Neural cell (in vitro differentiated cells): ENCODE results near the gene WDR82. TPM values are rescaled to one million over a fixed set of nuclear protein-coding genes. Genes with fewer than 3 reads are reported as not detected.

Experiments used
- H2AFZ ChIP-seq: fragments of 200-600, 300-800 bp; sonication (generic), shearing (Covaris generic); 2 replicates; pipeline ENCODE4 v1.6.0; 2014; ENCODE audit warnings: low read depth, mild to moderate bottlenecking, antibody characterized with exemption, low read length, moderate library complexity
- H3F3A ChIP-seq: fragments of 200-600 bp; shearing (Covaris generic); 2 replicates; pipeline ENCODE4 v1.6.1; 2016; ENCODE audit warnings: mild to moderate bottlenecking, moderate library complexity, mixed read lengths, antibody characterized with exemption, low read length; ENCODE audit not compliant: insufficient read depth, poor library complexity, severe bottlenecking
- H3K27ac ChIP-seq: fragments of 200-600, 300-800 bp; sonication (generic), shearing (Covaris generic); 2 replicates; pipeline ENCODE4 v1.5.1; 2014; ENCODE audit warnings: mild to moderate bottlenecking, low read length, moderate library complexity
- H3K27me3 ChIP-seq: fragments of 300-800, 200-600 bp; sonication (generic), shearing (Covaris generic); 2 replicates; pipeline ENCODE4 v1.6.0; 2014; ENCODE audit warnings: mild to moderate bottlenecking, low read depth, low read length, moderate library complexity; ENCODE audit not compliant: insufficient read depth
- H3K36me3 ChIP-seq: fragments of 300-800, 200-600 bp; sonication (generic), shearing (Covaris generic); 2 replicates; pipeline ENCODE4 v1.5.1; 2014; ENCODE audit warnings: mild to moderate bottlenecking, antibody characterized with exemption, low read length, moderate library complexity; ENCODE audit not compliant: insufficient read depth
- H3K4me2 ChIP-seq: fragments of 300-800, 200-600 bp; sonication (generic), shearing (Covaris generic); 2 replicates; pipeline ENCODE4 v1.6.0; 2014; ENCODE audit warnings: mild to moderate bottlenecking, low read length
- H3K4me3 ChIP-seq: fragments of 300-800, 200-600 bp; sonication (generic), shearing (Covaris generic); 2 replicates; pipeline ENCODE4 v1.5.1; 2014; ENCODE audit warnings: mild to moderate bottlenecking, low read length, moderate library complexity
- H3K79me2 ChIP-seq: fragments of 200-600 bp; shearing (Covaris generic); replicated peaks from 2 replicates; pipeline ENCODE4 v1.6.0; 2014; ENCODE audit warnings: mild to moderate bottlenecking, low read length, moderate library complexity; ENCODE audit not compliant: insufficient read depth
- H3K9ac ChIP-seq: fragments of 300-800, 200-600 bp; sonication (generic), shearing (Covaris generic); 2 replicates; pipeline ENCODE4 v1.6.1; 2016; ENCODE audit warnings: mild to moderate bottlenecking, low read length, mixed read lengths
- H3K9me2 ChIP-seq: fragments of 200-600 bp; shearing (Covaris generic); 2 replicates; pipeline ENCODE4 v1.6.1; 2016; ENCODE audit warnings: mild to moderate bottlenecking, low read length, mixed read lengths; ENCODE audit not compliant: insufficient read depth
- H3K9me3 ChIP-seq: fragments of 200-600, 300-800 bp; sonication (generic), shearing (Covaris generic); 2 replicates; pipeline ENCODE4 v1.6.1; 2016; ENCODE audit warnings: mild to moderate bottlenecking, mixed run types, low read length, moderate library complexity, mixed read lengths
- H4K20me1 ChIP-seq: fragments of 200-600 bp; shearing (Covaris generic); 2 replicates; pipeline ENCODE4 v1.6.1; 2016; ENCODE audit warnings: mild to moderate bottlenecking, mixed run types; ENCODE audit not compliant: insufficient read depth
- EP300 ChIP-seq: fragments of 450-650 bp; conservative IDR thresholded peaks from 2 replicates; pipeline ENCODE4 v1.6.1; 2014; ENCODE audit warnings: antibody characterized with exemption, mild to moderate bottlenecking, moderate library complexity; ENCODE audit not compliant: poor library complexity, severe bottlenecking
- EZH2 ChIP-seq: fragments of 200-600, 300-800 bp; shearing (Covaris generic), sonication (generic); IDR thresholded peaks from 2 replicates; pipeline ENCODE4 v1.6.1; 2014; ENCODE audit warnings: antibody characterized with exemption, low read length, borderline replicate concordance, mild to moderate bottlenecking; ENCODE audit not compliant: insufficient read depth, poor library complexity, severe bottlenecking
- MXI1 ChIP-seq: fragments of 450-650 bp; conservative IDR thresholded peaks from 2 replicates; pipeline ENCODE4 v1.6.1; 2014; ENCODE audit warnings: antibody characterized with exemption, mild to moderate bottlenecking; ENCODE audit not compliant: poor library complexity, severe bottlenecking
- POLR2AphosphoS5 ChIP-seq: IDR thresholded peaks from 2 replicates; pipeline ENCODE4 v1.6.1; 2012
- RAD21 ChIP-seq: fragments of 450-650 bp; conservative IDR thresholded peaks from 2 replicates; pipeline ENCODE4 v1.6.1; 2014; ENCODE audit warnings: antibody characterized with exemption, mild to moderate bottlenecking, moderate library complexity
- SMC3 ChIP-seq: fragments of 450-650 bp; conservative IDR thresholded peaks from 2 replicates; pipeline ENCODE4 v1.6.1; 2014; ENCODE audit warnings: antibody characterized with exemption, mild to moderate bottlenecking, moderate library complexity; ENCODE audit not compliant: poor library complexity
- TAF1 ChIP-seq: IDR thresholded peaks from 2 replicates; pipeline ENCODE4 v1.6.1; 2012; ENCODE audit warnings: low read depth
- polyA plus RNA-seq: library from polyadenylated mRNA; depleted of rRNA; stranded (reverse); fragments of >200 nt; gene quantifications from 2 replicates; pipeline ENCODE4 v1.2.3, GENCODE V29; 2014
- TF ChIP-seq, protein P1 (sequence below): fragments of 450-650 bp; IDR thresholded peaks from 2 replicates; pipeline ENCODE4 v1.5.1; 2014; ENCODE audit warnings: antibody characterized with exemption, mild to moderate bottlenecking, moderate library complexity; ENCODE audit not compliant: poor library complexity, severe bottlenecking
- TF ChIP-seq, protein P2 (sequence below): IDR thresholded peaks from 2 replicates; pipeline ENCODE4 v1.6.1; 2012; ENCODE audit warnings: borderline replicate concordance

The WDR82 gene
- polyA plus RNA-seq, 1 donor from 2014 or later, result 163 TPM

DNA sequence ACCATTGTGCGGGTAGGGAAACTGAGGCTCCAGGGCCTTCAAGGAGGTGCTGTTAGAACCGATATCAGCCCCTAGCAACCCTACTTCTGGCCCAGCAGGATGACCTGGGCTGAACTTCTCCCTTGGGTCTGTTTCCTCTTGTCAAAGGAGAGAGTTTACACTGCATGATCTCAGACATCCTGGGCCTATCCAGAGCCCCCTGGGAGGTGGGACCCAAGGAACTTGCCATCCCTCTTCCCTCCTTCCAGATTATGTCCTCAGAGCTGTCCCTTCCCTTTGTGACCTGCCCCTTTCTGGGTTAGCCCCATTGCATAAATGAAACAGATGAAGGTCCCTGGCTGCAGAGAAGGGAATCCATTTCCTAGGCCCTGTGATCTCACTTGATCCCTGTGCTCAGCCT lies 25.4 kb upstream of the WDR82 start:
- Histone ChIP-seq H3K9me2 (no peaks in the 10 kb centered on the region), H4K20me1 (no peaks in the 10 kb centered on the region), H2AFZ (no peak overlapping the region), H3K36me3 (no peaks in the 10 kb centered on the region), H3K27ac (no peak overlapping the region), H3K9ac (no peak overlapping the region), H3K4me2 (no peak overlapping the region), H3F3A (no peaks in the 10 kb centered on the region), H3K9me3 (no peaks in the 10 kb centered on the region), H3K4me3 (no peak overlapping the region), H3K27me3 (no peaks in the 10 kb centered on the region), H3K79me2 (peaks cover 18% of the 10 kb centered on the region)
- TF ChIP-seq MXI1 (no peak), SMC3 (no peak), TAF1 (no peak), EZH2 (no peak), POLR2AphosphoS5 (no peak), EP300 (no peak), RAD21 (no peak)
- TF ChIP-seq, protein P1, sequence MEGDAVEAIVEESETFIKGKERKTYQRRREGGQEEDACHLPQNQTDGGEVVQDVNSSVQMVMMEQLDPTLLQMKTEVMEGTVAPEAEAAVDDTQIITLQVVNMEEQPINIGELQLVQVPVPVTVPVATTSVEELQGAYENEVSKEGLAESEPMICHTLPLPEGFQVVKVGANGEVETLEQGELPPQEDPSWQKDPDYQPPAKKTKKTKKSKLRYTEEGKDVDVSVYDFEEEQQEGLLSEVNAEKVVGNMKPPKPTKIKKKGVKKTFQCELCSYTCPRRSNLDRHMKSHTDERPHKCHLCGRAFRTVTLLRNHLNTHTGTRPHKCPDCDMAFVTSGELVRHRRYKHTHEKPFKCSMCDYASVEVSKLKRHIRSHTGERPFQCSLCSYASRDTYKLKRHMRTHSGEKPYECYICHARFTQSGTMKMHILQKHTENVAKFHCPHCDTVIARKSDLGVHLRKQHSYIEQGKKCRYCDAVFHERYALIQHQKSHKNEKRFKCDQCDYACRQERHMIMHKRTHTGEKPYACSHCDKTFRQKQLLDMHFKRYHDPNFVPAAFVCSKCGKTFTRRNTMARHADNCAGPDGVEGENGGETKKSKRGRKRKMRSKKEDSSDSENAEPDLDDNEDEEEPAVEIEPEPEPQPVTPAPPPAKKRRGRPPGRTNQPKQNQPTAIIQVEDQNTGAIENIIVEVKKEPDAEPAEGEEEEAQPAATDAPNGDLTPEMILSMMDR, result no peak
- TF ChIP-seq, protein P2, sequence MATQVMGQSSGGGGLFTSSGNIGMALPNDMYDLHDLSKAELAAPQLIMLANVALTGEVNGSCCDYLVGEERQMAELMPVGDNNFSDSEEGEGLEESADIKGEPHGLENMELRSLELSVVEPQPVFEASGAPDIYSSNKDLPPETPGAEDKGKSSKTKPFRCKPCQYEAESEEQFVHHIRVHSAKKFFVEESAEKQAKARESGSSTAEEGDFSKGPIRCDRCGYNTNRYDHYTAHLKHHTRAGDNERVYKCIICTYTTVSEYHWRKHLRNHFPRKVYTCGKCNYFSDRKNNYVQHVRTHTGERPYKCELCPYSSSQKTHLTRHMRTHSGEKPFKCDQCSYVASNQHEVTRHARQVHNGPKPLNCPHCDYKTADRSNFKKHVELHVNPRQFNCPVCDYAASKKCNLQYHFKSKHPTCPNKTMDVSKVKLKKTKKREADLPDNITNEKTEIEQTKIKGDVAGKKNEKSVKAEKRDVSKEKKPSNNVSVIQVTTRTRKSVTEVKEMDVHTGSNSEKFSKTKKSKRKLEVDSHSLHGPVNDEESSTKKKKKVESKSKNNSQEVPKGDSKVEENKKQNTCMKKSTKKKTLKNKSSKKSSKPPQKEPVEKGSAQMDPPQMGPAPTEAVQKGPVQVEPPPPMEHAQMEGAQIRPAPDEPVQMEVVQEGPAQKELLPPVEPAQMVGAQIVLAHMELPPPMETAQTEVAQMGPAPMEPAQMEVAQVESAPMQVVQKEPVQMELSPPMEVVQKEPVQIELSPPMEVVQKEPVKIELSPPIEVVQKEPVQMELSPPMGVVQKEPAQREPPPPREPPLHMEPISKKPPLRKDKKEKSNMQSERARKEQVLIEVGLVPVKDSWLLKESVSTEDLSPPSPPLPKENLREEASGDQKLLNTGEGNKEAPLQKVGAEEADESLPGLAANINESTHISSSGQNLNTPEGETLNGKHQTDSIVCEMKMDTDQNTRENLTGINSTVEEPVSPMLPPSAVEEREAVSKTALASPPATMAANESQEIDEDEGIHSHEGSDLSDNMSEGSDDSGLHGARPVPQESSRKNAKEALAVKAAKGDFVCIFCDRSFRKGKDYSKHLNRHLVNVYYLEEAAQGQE, result no peak

DNA sequence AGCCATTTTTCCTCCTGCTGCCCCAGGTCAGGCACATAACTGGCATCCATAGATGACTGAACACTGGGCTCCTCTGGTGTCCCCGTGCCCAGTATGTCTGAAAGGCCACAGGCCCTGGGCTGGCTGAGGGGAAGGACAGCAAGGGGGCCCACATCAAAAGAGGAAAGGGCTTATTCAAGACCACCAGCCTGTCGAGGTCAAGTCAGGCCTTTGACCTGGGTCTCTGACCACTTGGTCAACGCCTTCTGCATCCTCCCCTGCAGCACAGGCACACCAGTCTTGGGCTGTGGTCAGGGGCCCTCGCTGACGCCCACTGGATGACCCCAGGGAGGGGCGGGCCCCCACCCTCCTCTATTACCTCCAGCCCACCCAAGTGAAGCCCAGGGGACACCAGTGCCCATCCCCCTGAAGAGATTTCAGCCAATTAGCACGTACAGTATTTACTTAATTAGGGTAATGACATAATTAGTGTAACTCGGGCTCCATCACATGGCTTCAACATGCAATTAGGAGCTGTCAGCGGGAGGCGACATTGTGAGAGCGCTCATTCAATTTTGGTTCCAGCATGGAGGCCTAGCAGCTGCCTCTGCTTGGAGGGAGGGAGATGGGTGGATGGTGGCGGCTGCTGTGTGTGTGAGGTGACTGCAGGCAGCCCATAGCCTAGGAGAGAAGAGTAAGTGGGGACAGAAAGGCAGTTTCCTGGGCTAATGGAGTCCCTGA lies 24.1 kb upstream of the WDR82 start:
- no peaks in the 10 kb centered on the region for H3F3A ChIP-seq
- H3K4me2 ChIP-seq, result no peak overlapping the region
- H3K4me3 ChIP-seq, result no peak overlapping the region
- no peak overlapping the region for H2AFZ ChIP-seq
- H3K9me3 ChIP-seq, result no peaks in the 10 kb centered on the region
- no peak for TF ChIP-seq MXI1
- no peak for TF ChIP-seq RAD21
- TF ChIP-seq POLR2AphosphoS5, result no peak
- no peak for TF ChIP-seq TAF1
- TF ChIP-seq EP300, result no peak
- H3K27me3 ChIP-seq, result no peaks in the 10 kb centered on the region
- no peaks in the 10 kb centered on the region for H3K9me2 ChIP-seq
- H3K79me2 ChIP-seq, result peaks cover 30% of the 10 kb centered on the region
- no peaks in the 10 kb centered on the region for H3K36me3 ChIP-seq
- H3K27ac ChIP-seq, result no peak overlapping the region
- no peak overlapping the region for H3K9ac ChIP-seq
- no peaks in the 10 kb centered on the region for H4K20me1 ChIP-seq
